Measurements from ENCODE around the gene SPOUT1. TPM values are rescaled to one million over a fixed set of nuclear protein-coding genes. Genes with fewer than 3 reads are reported as not detected.

SPOUT1 gene
- total RNA-seq, 1 experiment from 2014 or later = 59.6 TPM

DNA sequence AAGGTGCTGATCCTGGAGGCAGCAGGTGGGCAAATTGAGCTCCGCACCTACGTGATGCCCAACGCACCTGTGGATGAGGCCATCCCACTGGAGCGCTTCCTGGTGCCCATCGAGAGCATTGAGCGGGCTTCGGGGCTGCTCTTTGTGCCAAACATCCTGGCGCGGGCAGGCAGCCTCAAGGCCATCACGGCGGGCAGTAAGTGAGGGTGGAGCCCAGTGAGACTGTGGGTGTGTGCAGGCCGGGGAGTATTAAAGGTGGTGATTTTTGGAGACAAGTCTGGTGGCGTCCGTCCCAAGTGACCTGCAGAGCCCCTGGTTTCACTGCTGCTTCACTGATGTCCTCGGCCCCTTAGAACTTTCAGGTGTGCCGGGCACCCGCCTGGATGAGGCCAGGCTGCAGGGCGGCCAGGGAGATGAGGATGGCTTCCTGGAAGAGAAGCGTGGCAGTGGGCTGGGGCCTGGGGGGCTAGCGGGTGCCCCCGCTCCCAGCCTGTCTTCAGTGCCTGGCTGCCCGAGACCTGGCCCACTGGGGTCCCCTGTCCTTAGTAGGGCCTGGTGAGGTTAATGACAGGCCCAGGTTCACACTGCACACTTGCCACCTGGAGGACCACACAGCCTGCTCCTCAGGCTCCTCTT is 7.1 kb downstream of the SPOUT1 start:
- no peaks in the 10 kb centered on the region for H3K27me3 ChIP-seq (ENCODE audit: insufficient read depth, low read depth)
- no peak overlapping the region for H3K4me3 ChIP-seq
- H4K20me1 ChIP-seq (ENCODE audit: insufficient read depth) = peaks cover 5% of the 10 kb centered on the region; the same call in 1 of the 2 replicates
- no peaks in the 10 kb centered on the region for H3K9me2 ChIP-seq (ENCODE audit: insufficient read depth)
- BruUV-seq (replicated peaks) = no TSS peak
- TF ChIP-seq EZH2 (IDR thresholded peaks at IDR 0.05; ENCODE audit: low read depth) (no peak), CTCF (conservative IDR thresholded peaks at IDR 0.05) (no peak)
- peaks cover 7% of the 10 kb centered on the region; the same call in 1 of the 2 replicates for H3K4me1 ChIP-seq (replicated peaks; ENCODE audit: insufficient read depth)
- ChIA-PET POLR2A (ENCODE audit: unreplicated experiment) (interaction anchor here (0.6 kb wide), 1 partner anchor 102 kb away, joined by 3 read pairs; no protein-coding TSS in a partner anchor), CTCF (no interaction called here)
- H3K36me3 ChIP-seq (ENCODE audit: low read depth) = no peaks in the 10 kb centered on the region; the same call in 1 of the 2 replicates
- H2AFZ ChIP-seq = no peak overlapping the region
- H3K79me2 ChIP-seq (ENCODE audit: low read depth) = no peaks in the 10 kb centered on the region
- no peaks in the 10 kb centered on the region for H3K9me3 ChIP-seq (ENCODE audit: insufficient read depth, low read depth)
- no peak overlapping the region for H3K27ac ChIP-seq
- DNase-seq = no peak
- peaks cover 10% of the 10 kb centered on the region; the same call in 1 of the 2 replicates for H3F3A ChIP-seq (ENCODE audit: insufficient read depth, low read depth)
- H3K4me2 ChIP-seq = no peak overlapping the region
- intact Hi-C loops (cut with micrococcal nuclease; ENCODE audit: unreplicated experiment) = no loop called here

GRCh38 chr9:128821584-128822406 is 7.8 kb downstream of the SPOUT1 start:
- CTCF ChIA-PET = no interaction called here

More at GRCh38 chr9:128821584-128822406, 7.8 kb downstream of the SPOUT1 start:
- H4K20me1 ChIP-seq (ENCODE audit: insufficient read depth) = peaks cover 5% of the 10 kb centered on the region; the same call in 1 of the 2 replicates
- no peaks in the 10 kb centered on the region for H3K27me3 ChIP-seq (ENCODE audit: insufficient read depth, low read depth)
- peaks cover 7% of the 10 kb centered on the region; the same call in 1 of the 2 replicates for H3K4me1 ChIP-seq (replicated peaks; ENCODE audit: insufficient read depth)
- H2AFZ ChIP-seq = no peak overlapping the region
- H3F3A ChIP-seq (ENCODE audit: insufficient read depth, low read depth) = peaks cover 10% of the 10 kb centered on the region; the same call in 1 of the 2 replicates
- intact Hi-C loops (cut with micrococcal nuclease; ENCODE audit: unreplicated experiment) = no loop called here
- TF ChIP-seq CTCF (conservative IDR thresholded peaks at IDR 0.05) (no peak), EZH2 (IDR thresholded peaks at IDR 0.05; ENCODE audit: low read depth) (no peak)
- H3K4me3 ChIP-seq = no peak overlapping the region
- no peaks in the 10 kb centered on the region for H3K9me2 ChIP-seq (ENCODE audit: insufficient read depth)
- BruUV-seq (replicated peaks) = no TSS peak
- POLR2A ChIA-PET (ENCODE audit: unreplicated experiment) = interaction anchor here (0.6 kb wide), 2 partner anchors 103 to 174 kb away, joined by 3 read pairs; no protein-coding TSS in a partner anchor
- no peaks in the 10 kb centered on the region for H3K9me3 ChIP-seq (ENCODE audit: insufficient read depth, low read depth)
- no peak for DNase-seq
- H3K79me2 ChIP-seq (ENCODE audit: low read depth) = no peaks in the 10 kb centered on the region
- no peak overlapping the region for H3K4me2 ChIP-seq
- no peak overlapping the region for H3K27ac ChIP-seq
- no peaks in the 10 kb centered on the region; the same call in 1 of the 2 replicates for H3K36me3 ChIP-seq (ENCODE audit: low read depth)
